ENCODE measurements around the gene CNKSR1.

DNA sequence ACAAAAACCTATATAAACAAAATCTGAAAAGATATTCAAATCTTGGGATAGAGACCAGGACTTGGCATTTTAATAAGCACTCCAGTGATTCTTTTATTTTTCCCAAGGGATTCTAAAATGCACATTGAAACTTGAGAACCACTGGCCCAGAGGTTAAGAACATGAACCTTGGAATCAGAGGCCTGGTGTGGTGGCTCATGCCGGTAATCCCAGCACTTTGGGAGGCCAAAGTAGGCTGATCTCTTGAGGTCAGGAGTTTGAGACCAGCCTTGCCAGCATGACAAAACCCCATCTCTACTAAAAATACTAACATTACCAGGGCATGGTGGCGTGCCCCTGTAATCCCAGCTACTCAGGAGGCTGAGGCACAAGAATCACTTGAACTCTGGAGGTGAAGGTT, 43.8 kb downstream of the CNKSR1 start:
- TF ChIP-seq, protein P1, sequence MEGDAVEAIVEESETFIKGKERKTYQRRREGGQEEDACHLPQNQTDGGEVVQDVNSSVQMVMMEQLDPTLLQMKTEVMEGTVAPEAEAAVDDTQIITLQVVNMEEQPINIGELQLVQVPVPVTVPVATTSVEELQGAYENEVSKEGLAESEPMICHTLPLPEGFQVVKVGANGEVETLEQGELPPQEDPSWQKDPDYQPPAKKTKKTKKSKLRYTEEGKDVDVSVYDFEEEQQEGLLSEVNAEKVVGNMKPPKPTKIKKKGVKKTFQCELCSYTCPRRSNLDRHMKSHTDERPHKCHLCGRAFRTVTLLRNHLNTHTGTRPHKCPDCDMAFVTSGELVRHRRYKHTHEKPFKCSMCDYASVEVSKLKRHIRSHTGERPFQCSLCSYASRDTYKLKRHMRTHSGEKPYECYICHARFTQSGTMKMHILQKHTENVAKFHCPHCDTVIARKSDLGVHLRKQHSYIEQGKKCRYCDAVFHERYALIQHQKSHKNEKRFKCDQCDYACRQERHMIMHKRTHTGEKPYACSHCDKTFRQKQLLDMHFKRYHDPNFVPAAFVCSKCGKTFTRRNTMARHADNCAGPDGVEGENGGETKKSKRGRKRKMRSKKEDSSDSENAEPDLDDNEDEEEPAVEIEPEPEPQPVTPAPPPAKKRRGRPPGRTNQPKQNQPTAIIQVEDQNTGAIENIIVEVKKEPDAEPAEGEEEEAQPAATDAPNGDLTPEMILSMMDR (IDR thresholded peaks at IDR 0.05) = no peak
- TF ChIP-seq EZH2 (IDR thresholded peaks at IDR 0.05; ENCODE audit: borderline replicate concordance, insufficient read depth, low read depth, low read length, poor library complexity, severe bottlenecking) = no peak

Data from B cell (primary cell).